ENCODE results near the gene ADCY9.

ADCY9 gene

DNA sequence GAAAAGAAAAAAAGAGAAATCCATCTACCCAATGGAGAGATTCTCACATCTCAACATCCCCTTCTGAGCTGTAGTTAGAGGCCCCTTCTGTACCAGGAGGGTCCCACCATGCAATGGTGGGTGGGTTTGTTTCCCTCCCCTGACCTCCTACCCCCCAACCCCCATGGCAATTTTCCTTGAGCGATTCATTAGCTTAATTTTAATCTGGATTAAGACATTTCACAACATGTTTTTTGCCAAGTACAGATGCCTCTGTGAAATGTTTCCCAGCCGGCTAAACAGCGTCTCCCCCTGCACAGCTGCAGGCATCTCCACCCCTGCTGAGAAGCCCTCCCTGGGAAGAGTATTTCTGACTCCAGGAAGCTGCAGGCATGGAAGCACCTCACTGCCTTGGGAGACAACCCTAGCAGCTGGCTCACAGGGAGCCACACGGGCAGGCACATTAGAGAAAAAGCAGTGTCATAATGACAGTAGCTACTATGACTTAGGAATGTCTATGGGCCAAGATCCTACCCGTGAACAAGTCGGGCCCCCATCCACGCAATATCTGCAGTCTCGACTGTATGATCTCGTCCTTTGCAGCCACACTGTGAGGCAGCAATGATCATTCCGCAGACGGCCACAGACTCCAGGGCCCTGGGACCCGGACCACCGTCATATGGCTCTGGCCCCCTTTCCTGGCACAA lies 117.3 kb downstream of the ADCY9 start:
- no peak for DNase-seq

GRCh38 chr16:3997231-3997841 lies 118.9 kb downstream of the ADCY9 start:
- DNase-seq = no peak

DNA sequence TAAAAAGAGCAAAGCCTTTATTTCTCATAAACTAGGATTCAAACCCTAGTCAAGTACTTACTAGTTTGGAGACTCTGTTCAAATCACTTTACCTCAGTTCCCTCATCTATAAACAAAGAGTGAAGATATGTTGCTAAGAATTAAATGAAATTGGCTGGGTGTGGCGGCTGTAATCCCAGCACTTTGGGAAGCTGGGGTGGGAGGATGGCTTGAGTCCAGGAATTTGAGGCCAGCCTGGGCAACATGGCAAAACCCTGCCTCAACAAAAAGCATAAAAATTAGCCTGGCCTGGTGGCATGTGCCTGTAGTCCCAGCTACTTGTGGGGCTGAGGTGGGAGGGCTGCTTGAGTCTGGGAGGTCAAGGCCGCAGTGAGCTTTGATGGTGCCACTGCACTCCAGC lies 121.2 kb downstream of the ADCY9 start:
- DNase-seq = no peak

DNA sequence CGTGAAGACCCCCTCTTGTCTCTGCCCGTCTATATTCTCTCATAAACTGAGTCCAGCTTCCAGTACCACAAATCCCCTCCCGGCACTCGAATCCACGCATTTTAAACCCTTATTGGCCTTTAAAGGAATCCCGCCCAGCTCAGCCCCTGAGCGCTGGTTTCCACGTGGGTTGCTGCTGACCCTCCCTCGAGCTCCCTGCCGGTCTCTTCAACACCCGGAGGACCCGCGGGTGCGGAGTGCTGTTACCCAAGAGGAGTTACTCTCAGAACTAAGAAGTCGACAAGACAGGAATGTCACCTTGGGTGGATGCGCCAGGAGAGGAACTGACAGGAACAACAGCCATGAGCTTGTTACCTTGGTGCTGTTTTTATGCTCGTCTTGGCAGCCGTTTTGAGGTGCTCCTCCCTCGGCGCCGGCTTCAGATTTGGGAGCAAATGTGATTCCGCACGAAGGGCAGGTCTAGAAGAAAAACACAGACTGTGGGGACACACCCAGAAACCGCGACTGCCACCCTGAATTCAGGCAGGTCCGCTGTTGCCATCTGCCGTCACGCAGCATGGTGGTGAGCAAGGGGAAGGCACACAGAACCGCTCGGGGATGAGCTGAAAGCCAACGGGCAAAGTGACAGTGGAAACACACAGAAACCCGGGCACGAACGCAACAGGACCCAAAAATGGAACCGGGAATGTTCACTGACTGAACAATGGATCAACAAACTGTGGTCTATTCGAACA lies 123.0 kb downstream of the ADCY9 start:
- DNase-seq = no peak

GRCh38 chr16:3992297-3993051 lies 123.8 kb downstream of the ADCY9 start:
- DNase-seq = no peak

DNA sequence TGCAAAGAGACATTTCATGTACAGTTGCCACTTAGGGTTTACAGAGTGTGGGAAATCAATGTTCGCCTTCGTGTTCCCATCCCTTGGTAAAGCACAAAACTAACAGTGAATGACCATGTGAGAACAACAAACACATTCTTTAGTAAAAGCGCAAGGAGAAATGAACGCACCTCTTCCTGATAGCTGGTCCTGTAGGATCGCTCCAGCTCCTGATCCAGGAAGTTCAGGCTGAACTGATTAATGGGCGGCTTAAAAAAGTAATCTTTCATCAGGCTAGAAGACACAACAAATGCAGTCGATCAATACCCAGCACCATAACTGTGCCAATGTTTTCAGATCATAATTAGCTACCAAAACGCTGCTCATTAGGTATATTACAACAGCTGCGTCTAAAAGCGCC lies 127.4 kb downstream of the ADCY9 start:
- DNase-seq = no peak

GRCh38 chr16:3988011-3988410 lies 128.2 kb downstream of the ADCY9 start:
- DNase-seq = no peak

DNA sequence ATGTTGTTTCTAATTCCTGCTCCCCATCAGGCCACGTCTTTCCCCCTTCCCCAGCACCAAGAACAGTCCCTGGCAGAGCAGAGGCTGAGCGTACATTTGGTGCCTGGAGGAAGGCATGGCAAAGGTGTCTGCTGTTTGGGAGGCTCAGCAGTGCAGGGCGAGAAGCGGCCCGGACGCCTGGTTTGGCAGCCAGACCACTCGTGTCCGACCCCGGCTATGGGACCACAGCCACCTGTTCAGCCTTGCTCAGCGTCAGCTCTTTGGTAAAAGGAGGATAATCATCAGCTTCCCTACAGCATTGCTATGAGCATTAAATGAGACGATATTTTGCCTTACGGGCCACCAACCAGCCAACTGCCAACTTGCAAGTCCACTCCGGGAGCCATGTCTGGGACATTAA lies 129.0 kb downstream of the ADCY9 start:
- DNase-seq = no peak

DNA sequence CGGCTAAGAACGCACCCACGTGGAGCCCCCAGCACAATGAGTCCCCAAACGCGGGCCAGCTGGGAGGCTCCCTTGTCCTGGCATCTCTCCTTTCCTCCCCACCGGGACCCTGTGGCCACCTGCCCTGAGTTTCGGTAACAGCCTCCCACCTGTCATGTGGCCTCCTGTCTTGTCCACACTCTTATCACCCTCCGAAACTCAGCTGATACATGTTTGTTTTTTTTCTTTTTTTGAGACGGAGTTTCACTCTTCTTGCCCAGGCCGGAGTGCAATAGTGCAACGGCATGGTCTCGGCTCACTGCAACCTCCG lies 130.1 kb downstream of the ADCY9 start:
- DNase-seq = no peak

GRCh38 chr16:3984111-3985060 lies 131.9 kb downstream of the ADCY9 start:
- no peak for DNase-seq

DNA sequence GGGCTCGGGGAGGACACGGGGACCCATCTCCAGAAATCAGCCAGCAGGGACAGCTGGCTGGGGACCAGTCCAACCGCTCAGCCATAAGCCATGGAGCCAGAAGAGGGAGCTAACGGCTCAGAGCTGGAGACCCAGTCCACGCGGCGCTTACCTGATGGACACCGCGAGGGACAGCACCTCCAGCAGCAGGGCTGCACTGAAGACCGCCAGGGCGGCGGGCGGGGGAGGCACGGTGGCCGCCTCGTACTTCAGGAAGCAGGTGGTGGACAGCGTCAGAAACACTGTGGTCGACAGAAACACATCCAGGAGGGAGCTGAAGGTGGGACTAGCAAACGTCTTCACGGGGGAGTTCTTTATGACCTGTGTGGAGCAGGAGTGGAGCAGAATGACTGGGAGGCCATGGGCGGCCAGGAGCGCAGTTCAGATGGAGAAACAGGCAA lies 133.1 kb downstream of the ADCY9 start:
- DNase-seq = peak; percentile 10

DNA sequence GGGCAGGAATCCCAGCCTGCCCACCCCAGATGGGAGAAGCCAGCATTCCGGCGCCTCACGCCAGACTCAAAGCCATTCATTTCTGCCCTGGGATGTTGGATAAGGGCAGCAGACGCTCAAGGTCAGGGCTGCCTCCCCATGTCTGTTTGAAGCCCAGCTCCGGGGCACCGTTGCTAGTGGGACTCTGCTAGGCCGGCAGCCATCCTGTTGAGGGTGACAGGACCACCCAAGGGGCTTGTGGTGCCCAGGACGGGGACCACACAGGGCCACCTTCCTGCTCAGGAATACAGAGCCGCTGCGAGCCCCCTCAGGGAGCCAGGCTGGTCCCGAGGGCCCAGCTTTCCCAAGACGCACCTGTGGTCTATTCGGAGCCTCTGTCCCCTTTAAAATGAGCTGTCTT lies 134.0 kb downstream of the ADCY9 start:
- no peak for DNase-seq

DNA sequence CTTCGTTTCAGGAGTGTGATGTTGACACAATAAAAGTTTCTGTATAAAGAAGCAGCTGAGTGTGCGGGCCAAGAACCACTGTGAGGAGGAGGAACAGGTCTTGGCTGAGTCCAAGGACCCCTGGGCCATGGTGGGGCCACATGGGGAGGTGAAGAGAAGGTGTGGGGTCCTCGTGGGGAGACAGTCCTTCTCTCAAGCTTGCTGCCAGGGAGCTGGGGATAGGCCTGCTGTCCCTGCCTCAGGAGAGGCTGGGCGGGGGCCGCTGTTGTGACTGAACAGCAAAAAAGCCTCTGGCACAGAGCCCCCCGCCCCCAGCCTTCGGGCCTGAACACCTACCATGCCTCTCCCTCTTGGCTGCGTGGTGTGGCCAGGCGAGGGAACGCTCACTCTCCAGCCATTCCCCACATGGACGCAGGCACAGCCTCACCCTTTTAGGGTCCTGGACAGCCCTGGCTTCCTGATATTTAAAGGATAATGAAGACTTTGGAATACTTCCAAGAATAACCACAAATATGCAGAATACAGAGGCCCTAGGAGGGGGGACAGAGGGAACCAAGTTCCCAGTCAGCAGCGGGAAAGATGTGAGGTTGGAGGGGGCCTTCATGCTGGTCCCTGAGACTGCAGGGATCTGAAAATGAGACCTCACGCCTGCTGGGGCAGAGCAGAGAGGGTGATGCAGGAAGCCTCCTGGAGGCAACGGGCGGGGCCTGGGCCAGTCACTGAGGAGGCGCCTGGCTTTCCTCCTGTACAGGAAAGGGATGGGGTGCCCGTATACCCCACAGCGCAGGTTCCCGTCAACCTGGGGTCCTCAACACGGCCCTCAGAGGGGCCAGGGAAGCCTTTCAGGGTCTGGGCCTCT lies 135.8 kb downstream of the ADCY9 start:
- no peak for DNase-seq

- DNase-seq = no peak
Observed at GRCh38 chr16:3979518-3979917, 136.7 kb downstream of the ADCY9 start.

DNA sequence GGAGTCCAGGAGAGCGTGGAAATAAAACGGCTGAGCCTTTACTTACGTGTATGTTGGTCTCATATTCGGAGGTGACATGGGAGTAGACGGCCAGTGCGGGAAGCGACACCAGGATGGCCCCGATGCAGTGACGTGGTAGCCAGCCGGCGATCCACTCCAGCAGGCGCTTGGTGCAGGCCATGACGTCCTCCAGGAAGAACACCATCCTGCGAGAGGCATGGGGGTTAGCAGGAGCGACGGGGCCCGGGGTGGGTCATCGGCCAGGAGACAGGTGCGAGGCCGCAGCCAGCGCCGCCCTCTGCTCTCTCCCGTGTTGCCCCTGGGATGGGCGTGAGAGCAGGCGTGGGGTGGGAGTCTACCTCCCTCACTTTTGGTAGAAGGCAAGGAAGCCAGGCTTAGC lies 137.2 kb downstream of the ADCY9 start:
- no peak for DNase-seq

DNA sequence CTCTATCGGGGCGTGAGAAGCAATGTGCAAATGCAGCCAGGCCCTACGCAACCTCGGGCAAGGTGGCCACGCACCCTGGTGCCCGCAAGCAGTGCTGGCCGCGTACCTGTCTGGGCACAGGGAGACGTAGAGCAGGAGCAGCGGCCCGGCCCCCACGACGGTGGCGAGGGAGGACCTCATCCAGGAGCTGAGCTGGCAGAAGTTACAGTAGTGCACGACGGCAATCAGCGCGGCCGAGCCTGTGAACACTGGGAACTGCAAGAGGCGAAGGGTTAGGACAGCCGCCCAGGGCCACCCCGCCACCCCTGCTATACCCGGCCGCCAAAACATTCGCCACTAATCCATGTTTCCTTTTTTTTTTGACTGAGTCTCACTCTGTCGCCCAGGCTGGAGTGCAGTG lies 138.9 kb downstream of the ADCY9 start:
- no peak for DNase-seq

GRCh38 chr16:3974751-3975150 lies 141.5 kb downstream of the ADCY9 start:
- no peak for DNase-seq

DNA sequence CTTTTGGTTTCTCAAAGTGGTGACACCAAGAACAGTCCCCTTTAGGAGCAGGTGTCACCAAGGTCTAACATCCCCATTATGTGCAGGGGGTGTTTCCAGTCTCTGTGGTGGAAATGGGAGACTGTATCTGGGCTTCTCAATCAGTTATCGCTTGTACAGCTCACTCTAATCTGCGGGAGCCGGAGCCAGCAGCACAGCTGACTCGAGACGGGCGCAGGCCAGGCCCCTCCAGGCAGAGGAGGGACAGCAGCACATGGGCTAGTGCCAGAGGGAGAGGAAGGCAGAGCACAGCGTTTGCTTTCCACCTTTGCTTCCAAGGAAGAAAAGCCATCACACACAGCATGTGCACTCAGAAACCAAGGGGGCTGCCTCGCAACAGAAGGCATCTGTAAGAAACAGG lies 144.5 kb downstream of the ADCY9 start:
- no peak for DNase-seq

DNA sequence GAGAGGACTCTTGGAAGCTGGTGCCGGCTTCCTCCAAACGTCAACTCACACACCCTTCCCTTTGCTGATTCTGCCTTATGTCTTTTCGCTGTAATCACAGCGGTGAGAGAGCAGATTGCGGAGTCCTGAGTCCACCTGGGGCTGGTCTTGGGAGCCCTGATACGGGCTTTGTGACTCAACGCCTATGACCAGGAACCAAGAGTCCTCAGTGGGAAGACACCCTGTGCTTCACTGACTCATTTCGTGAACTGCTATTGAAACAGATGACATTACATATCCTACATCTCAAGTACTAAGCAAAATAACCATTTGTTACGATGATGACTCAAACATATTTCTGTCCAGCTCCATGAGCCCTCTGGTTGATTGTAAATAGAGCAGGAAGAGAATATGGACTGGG lies 145.0 kb downstream of the ADCY9 start:
- no peak for DNase-seq

GRCh38 chr16:3968551-3968950 lies 147.7 kb downstream of the ADCY9 start:
- no peak for DNase-seq

DNA sequence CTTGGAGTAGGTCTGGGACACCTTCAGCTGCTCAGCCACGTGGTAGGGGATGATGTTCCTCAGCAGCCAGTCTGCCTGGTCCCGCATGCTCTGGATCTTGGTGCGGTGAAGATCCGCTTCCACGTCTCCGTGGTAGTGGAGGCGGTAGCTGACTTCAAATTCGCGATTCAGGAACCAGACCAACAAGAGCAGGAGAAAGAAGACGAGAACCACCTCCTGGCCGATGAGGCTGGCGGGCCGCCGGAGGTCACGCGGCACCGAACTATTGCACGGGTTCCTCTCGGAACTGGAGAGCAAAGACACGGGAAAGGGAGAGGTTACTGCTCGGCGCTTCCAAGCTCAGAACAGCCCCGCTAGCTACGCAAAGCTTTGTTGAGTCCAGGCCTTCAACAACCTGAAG lies 149.6 kb downstream of the ADCY9 start:
- no peak for DNase-seq

Measured in activated effector memory CD4-positive, alpha-beta T cell treated with Interleukin-2 at 50 U/mL for 16 hours (primary cell).